Measurements from ENCODE around the gene USP10.

The USP10 gene

DNA sequence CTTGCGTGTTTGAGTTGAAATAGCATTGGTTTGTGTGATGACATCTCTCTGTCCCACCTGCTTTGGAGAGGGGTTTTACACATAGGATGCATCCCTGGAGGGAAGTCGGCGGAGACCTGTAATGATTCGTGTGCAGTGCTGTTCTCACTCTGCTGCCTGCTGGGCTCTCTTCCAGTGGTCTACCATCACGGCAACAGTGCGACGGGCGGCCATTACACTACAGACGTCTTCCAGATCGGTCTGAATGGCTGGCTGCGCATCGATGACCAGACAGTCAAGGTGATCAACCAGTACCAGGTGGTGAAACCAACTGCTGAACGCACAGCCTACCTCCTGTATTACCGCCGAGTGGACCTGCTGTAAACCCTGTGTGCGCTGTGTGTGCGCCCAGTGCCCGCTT lies 78.9 kb downstream of the USP10 start:
- no peak for DNase-seq

GRCh38 chr16:84780063-84780462 lies 80.3 kb downstream of the USP10 start:
- no peak for DNase-seq

- no peak for DNase-seq
These were observed 81.0 kb downstream of the USP10 start for GRCh38 chr16:84780544-84781376.

- no peak for DNase-seq
These were observed 83.0 kb downstream of the USP10 start for GRCh38 chr16:84782846-84783245.

DNA sequence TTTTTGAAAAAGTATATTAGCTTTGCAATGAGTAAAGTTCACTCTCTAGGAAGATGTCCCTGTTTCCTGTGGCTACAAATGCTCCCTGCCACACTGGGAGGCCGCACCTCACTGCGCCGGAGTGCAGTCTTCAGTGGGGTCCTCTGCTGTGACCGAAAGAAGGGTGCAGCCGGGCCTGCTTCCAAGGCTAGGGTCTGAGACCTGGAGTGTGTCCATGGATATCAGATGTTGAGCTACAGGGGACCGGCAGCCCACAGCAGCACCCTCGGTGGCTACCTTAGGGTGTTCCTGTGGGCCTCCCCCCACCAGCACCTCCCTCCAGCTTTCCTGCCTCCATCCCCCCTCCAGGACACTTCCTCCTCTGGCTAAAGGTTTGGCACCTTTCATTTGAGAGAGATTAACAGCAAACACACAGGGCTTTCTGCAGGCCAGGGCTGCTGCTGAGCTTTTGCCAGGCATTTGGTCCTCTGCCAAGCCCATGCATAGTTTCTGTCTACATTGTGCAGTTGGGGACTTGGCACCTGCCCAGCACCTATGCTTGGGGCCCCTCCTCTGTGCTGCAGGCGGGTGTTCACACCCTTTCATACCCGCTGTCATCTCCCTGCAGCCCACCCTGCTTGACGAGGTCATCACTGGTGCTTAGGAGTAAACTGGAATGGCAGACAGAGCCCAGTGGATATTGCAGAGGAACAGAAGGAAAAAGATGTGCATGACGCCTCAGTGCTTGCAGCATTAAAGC lies 86.2 kb downstream of the USP10 start:
- DNase-seq, result no peak

GRCh38 chr16:84786605-84787262 lies 86.9 kb downstream of the USP10 start:
- no peak for DNase-seq

GRCh38 chr16:84787263-84787622 lies 87.4 kb downstream of the USP10 start:
- DNase-seq, result no peak

DNA sequence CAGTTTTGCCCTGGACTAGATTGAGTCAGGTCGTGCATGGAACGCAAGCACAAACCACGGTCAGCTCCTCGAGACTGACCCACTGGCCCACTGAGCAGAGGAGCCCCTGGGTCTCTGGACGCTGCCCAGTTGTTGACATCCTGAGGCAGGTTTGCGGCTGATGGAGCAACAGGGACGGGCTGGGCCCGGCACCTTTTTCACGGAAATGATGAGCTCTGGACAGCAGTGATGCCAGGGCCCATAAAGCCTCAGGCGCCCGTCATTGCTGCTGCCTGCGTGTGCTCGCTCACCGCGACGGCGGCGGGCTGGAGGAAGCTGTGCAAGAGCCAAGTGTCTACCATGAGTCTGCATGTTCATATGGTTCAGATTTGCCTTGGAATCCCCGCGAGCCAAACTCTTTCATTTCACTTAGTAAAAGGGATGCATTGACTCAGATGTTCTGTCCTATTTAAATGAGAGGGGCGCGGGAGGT lies 89.2 kb downstream of the USP10 start:
- DNase-seq, result no peak

- DNase-seq, result no peak
These were observed 89.6 kb downstream of the USP10 start for GRCh38 chr16:84789431-84789830.

DNA sequence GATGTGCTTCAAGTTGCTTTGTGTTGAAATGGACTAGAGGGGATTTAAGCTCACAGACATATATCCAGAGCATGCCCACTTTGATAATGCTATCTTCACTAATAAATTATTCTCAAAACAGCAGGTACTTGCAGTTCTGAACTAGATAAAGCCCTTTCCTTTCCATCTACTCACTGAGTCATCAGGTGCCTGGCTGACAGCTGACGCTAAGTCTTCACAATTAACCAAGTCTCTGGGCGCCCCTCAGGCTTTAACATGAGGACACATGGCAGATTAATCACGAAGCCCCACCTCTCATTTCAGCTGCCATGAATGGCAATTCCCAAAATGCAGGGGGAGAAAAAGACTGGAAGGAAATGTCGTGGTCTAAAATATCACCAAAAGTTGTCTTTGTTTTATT lies 90.5 kb downstream of the USP10 start:
- DNase-seq, result no peak

DNA sequence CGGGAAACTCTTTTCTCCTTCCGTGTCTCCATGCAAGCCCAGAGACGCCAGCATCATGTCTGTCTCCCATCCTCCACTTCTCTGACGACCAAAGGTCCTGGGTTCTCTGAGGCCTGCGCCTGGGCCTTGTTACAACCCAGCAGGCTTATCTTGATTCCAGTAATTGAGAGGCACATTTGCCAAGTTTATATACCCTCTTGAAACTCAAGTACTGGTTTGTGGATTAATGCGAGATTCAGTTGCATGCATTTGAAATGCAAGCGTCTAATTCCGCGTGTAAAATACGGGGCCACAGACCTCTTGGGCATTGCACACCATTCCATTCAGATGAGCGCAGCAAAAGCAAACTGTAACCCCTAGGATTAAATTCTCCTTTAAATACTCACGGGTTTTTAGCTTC lies 91.3 kb downstream of the USP10 start:
- no peak for DNase-seq

DNA sequence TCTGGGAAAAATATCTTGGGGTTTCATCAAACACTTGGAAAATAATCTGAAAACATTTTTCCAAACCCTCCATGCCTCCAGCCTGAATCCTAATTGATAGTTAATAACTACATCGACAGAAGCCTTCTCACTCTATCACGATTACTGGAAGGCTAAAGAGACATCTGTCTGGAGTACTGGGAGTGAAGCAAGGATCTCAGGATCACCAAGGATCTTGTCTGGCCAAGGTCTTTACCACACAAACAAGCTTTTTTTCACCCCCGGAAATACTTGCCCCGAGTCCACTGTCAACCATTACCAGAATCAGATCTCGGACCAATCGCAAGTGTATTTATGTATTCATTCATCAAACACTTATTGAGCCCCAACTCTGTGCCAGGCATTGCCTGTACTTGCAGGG lies 91.7 kb downstream of the USP10 start:
- DNase-seq, result no peak

- no peak for DNase-seq
These were observed 94.4 kb downstream of the USP10 start for GRCh38 chr16:84794186-84794585.

GRCh38 chr16:84794626-84795025 lies 94.8 kb downstream of the USP10 start:
- no peak for DNase-seq

DNA sequence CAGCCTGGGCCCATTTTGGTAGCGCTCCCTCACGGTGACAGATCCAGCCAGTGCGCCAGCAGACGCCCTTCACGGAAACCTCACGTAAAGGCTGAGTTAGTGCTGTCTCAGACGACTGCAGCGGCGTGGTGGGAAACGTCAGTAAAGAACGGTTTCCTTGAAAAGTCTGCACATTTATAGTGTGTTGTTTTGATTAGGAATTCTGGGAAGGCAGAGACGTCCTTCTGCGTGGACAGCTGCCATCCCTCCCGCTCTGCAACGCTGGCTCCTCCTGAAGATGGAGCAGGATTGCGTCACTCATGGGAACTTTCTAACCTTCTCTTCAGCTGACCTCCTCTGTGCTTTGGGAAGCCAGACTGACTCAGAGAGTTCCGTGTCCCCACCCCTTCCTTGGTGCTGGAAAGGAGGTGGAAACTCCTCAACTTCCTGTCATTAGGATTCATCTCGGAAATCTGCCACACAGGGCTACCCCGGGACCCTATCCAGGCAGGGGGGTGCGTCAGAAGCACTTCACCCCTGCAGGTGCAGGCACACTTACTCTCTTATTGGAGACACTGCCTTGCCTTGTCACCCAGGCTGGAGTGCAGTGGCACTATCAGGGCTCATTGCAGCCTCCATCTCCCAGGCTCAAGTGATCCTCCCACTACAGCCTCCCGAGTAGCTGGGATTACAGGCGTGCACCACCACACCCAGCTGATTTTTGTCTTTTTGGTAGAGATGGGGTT lies 95.7 kb downstream of the USP10 start:
- no peak for DNase-seq

DNA sequence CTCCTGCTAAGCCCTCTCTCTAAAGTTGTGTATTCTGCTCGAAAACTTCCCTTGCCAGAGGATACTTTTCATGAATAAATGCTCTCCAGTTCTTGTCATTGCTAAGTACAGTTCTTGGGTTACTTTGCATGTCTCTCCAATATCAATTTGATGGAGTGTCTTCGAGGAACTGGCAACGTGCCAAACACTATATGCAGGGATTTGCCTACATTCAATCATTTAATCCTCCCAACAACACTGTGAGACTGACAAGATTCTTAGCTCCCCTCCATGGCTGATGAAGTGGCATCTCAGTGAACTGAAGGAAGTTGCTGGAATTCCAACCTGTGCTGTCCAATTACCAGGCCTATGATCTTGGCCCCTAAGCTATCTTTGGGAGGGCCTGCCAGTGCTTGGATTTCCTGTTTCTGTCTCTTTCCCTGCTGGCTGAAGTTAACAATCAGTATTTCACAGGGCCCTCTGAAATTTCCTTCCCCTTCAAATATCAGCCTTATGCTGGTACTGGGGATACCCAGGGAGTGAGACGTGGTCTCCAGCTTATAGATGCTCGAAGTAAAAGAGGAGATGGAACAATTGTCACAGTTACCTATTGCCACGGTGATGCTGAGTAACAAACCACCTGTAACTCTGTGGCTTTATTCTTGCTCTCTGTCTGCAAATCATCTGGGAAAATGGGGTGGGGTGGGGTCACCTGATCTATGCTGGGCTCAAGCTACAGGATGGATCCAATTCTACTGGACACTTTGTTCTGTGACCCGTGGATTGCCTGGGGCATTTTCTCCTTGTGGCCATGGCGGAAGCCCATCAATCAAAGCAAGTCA lies 100.6 kb downstream of the USP10 start:
- no peak for DNase-seq

DNA sequence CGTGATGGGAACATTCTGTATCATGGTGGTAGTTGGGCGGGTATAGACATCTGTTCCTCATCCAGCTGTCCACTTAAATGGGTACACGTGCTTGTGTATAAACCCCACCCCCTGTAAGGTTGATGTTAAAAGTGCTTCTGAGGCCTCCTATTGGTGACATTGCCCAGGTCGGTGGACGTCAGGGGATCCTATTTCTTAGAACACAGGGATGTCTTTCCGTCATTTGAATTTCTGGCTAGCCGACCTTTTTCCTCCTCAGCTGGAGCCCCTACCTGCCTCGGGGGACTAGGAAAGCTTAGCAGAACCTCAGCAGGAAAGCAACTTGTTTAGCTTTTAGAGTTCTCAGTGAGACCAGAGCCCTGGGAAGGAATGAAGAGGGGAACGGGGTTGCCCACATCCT lies 103.3 kb downstream of the USP10 start:
- DNase-seq, result no peak

DNA sequence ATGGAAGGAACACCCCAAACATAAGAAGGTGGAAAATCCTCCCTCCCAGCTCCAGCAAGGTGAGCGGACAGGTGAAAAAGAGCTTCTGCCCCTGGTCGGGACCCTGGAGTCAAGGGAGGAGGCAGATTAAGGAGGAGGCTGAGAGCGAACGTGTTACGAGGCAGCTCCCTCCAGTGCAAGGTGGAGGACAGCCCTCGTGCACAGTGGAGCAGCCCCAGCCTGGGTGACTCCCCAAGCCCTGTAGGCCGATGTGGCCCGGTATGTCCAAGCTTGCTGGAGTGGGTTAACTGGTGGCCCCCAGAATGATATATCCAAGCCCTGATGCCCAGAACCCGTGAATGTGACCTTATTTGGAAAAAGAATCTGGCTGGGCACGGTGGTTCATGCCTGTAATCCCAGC lies 104.5 kb downstream of the USP10 start:
- no peak for DNase-seq

GRCh38 chr16:84806256-84806889 lies 106.6 kb downstream of the USP10 start:
- DNase-seq, result peak; percentile 9

DNA sequence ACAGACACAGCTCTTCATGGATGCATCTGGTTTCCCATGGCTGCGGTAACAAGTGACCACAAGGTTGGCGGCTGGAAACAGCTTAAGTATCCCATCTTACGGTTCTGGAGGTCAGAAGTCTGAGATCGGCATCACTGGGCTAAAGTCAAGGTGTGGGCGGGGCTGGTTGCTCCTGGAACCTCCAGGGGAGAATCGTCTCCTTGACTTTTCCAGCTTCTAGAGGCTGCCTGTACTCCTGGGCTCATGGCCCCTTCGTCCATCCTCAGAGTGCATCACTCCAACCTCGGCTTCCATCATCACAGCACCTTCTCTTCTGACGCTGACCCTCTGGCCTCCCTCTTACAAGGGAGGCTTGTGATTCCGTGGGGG lies 107.1 kb downstream of the USP10 start:
- no peak for DNase-seq

DNA sequence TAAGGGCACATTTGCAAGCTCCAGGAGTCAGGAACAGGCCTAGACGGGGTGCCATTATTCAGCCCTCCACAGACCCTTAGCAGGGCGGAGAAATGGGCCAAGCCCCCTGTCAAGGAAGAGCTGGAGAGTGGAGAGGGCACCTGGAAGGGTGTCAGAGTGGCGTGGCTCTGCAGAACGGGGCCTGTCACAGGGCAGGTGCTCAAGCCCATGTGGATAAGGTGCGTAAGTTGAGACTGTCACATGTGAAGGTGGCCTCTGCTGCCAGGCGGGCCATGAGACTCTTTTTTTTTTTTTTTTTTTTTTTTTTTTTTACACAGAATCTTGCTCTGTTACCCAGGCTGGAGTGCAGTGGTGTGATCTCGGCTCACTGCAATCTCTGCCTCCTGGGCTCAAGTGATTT lies 108.0 kb downstream of the USP10 start:
- no peak for DNase-seq

GRCh38 chr16:84808826-84809225 lies 109.0 kb downstream of the USP10 start:
- DNase-seq, result no peak
